ENCODE data around the gene SNX13. TPM values are rescaled to one million over a fixed set of nuclear protein-coding genes. Genes with fewer than 3 reads are reported as not detected.

SNX13 gene
- total and polyA plus RNA-seq, 2 donors (not counting 3 experiments of a cell fraction or from before 2014, with no cell fraction given) = 6.1 to 28.5 TPM

GRCh38 chr7:17917842-17918241 lies 22.5 kb downstream of the SNX13 start:
- ChIA-PET POLR2A (no interaction called here), CTCF (no interaction called here)
- Histone ChIP-seq H4K20me1 (replicated peaks; ENCODE audit: control insufficient read depth, extremely low read depth, insufficient read depth, low read length) (no peaks in the 10 kb centered on the region), H3K36me3 (ENCODE audit: control insufficient read depth in 2 of 2, extremely low read depth in 1 of 2, insufficient read depth in 2 of 2, low read length in 2 of 2) (no peaks in the 10 kb centered on the region), H3K4me3 (replicated peaks in 1 of 3; ENCODE audit: insufficient read depth in 1 of 3, low read depth in 1 of 3, low read length in 3 of 3) (no peak overlapping the region), H3K9me3 (replicated peaks; ENCODE audit: control insufficient read depth, insufficient read depth, low read length) (no peaks in the 10 kb centered on the region), H2AFZ (ENCODE audit: low read depth, low read length) (no peak overlapping the region), H3K27ac (ENCODE audit: insufficient read depth, low read depth, low read length) (no peak overlapping the region), H3K9ac (replicated peaks; ENCODE audit: extremely low read depth, insufficient read depth, low read length) (no peak overlapping the region), H3K4me2 (ENCODE audit: insufficient read depth, low read length) (no peak overlapping the region), H3K79me2 (ENCODE audit: control insufficient read depth, insufficient read depth, low read length) (peaks cover 67% of the 10 kb centered on the region), H3K4me1 (ENCODE audit: control insufficient read depth, extremely low read depth, insufficient read depth, low read length) (no peaks in the 10 kb centered on the region), H3K9me1 (replicated peaks; ENCODE audit: control insufficient read depth, extremely low read depth, insufficient read depth, low read length) (no peaks in the 10 kb centered on the region), H3K27me3 (ENCODE audit: control insufficient read depth in 2 of 2, insufficient read depth in 2 of 2, low read length in 2 of 2) (no peaks in the 10 kb centered on the region)
- intact Hi-C loops (cut with micrococcal nuclease) = no loop called here
- dilution Hi-C loops (cut with MboI; ENCODE audit: extremely low pct_ligation_motif_present, low sequenced_read_pairs) = no loop called here
- no peak for TF ChIP-seq POLR2A (IDR thresholded peaks at IDR 0.05; ENCODE audit: low read depth, low read length)
- TF ChIP-seq MYC (IDR thresholded peaks at IDR 0.05; ENCODE audit: low read depth, low read length) = no peak
- no peak for TF ChIP-seq FOS (IDR thresholded peaks at IDR 0.05; ENCODE audit: borderline replicate concordance, insufficient read depth, low read length)
- TF ChIP-seq GATA2 (IDR thresholded peaks at IDR 0.05; ENCODE audit: insufficient read depth, insufficient read length, low read depth, low read length) = no peak
- no peak for TF ChIP-seq CTCF (IDR thresholded peaks at IDR 0.05; ENCODE audit: extremely low read depth in 1 of 2, insufficient read depth in 1 of 2, low read depth in 1 of 2, low read length in 2 of 2)
- no peak for TF ChIP-seq JUN (IDR thresholded peaks at IDR 0.05; ENCODE audit: borderline replicate concordance, insufficient read depth, insufficient read length, low read depth)
- no peak for TF ChIP-seq EZH2 (IDR thresholded peaks at IDR 0.05; ENCODE audit: borderline replicate concordance, low read depth, low read length, severe bottlenecking)
- DNase-seq (ENCODE audit: low read depth, low spot score) = no peak
- no peak for FAIRE-seq
- BruUV-seq (replicated peaks) = no TSS peak

DNA sequence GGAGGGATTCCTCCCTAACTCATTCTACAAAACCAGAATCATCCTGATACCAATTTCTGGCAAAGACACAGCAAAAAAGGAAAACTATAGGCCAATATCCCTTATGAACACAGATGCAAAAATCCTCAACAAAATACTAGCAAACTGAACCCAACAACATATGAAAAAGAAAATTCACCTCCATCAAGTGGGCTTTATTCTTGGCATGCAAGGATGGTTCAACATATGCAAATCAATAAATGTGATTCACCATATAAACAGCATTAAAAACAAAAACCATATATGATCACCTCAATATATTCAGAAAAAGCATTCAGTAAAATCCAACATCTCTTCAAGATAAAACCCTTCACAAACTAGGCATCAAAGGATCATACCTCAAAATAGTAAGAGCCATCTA lies 23.5 kb downstream of the SNX13 start:
- BruUV-seq (replicated peaks) = no TSS peak
- TF ChIP-seq GATA2 (IDR thresholded peaks at IDR 0.05; ENCODE audit: insufficient read depth, insufficient read length, low read depth, low read length) (no peak), JUN (IDR thresholded peaks at IDR 0.05; ENCODE audit: borderline replicate concordance, insufficient read depth, insufficient read length, low read depth) (no peak), FOS (IDR thresholded peaks at IDR 0.05; ENCODE audit: borderline replicate concordance, insufficient read depth, low read length) (no peak), POLR2AphosphoS5 (IDR thresholded peaks at IDR 0.05; ENCODE audit: insufficient read depth, low read depth, low read length) (no peak), CTCF (IDR thresholded peaks at IDR 0.05; ENCODE audit: extremely low read depth in 1 of 2, insufficient read depth in 1 of 2, low read depth in 1 of 2, low read length in 2 of 2) (no peak), MYC (IDR thresholded peaks at IDR 0.05; ENCODE audit: low read depth, low read length) (no peak), POLR2A (IDR thresholded peaks at IDR 0.05; ENCODE audit: low read depth, low read length) (no peak), EZH2 (IDR thresholded peaks at IDR 0.05; ENCODE audit: borderline replicate concordance, low read depth, low read length, severe bottlenecking) (no peak)
- TF ChIP-seq, protein P1, sequence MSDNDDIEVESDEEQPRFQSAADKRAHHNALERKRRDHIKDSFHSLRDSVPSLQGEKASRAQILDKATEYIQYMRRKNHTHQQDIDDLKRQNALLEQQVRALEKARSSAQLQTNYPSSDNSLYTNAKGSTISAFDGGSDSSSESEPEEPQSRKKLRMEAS (IDR thresholded peaks at IDR 0.05; ENCODE audit: insufficient read depth, insufficient read length) = no peak
- dilution Hi-C loops (cut with MboI; ENCODE audit: extremely low pct_ligation_motif_present, low sequenced_read_pairs) = no loop called here

More for the DNA sequence above, 23.5 kb downstream of the SNX13 start:
- DNase-seq (ENCODE audit: low read depth, low spot score) (no peak), FAIRE-seq (no peak)
- ChIA-PET CTCF (no interaction called here), POLR2A (no interaction called here)
- no peak overlapping the region for H3K4me2 ChIP-seq (ENCODE audit: insufficient read depth, low read length)
- H3K9ac ChIP-seq (replicated peaks; ENCODE audit: extremely low read depth, insufficient read depth, low read length) = no peak overlapping the region
- peaks cover 69% of the 10 kb centered on the region for H3K79me2 ChIP-seq (ENCODE audit: control insufficient read depth, insufficient read depth, low read length)
- no peaks in the 10 kb centered on the region for H4K20me1 ChIP-seq (replicated peaks; ENCODE audit: control insufficient read depth, extremely low read depth, insufficient read depth, low read length)
- intact Hi-C loops (cut with micrococcal nuclease) = no loop called here
- H2AFZ ChIP-seq (ENCODE audit: low read depth, low read length) = no peak overlapping the region
- no peak overlapping the region for H3K27ac ChIP-seq (ENCODE audit: insufficient read depth, low read depth, low read length)
- H3K4me1 ChIP-seq (ENCODE audit: control insufficient read depth, extremely low read depth, insufficient read depth, low read length) = no peaks in the 10 kb centered on the region
- no peaks in the 10 kb centered on the region for H3K27me3 ChIP-seq (ENCODE audit: control insufficient read depth in 2 of 2, insufficient read depth in 2 of 2, low read length in 2 of 2)
- H3K36me3 ChIP-seq (ENCODE audit: control insufficient read depth in 2 of 2, extremely low read depth in 1 of 2, insufficient read depth in 2 of 2, low read length in 2 of 2) = no peaks in the 10 kb centered on the region
- no peak overlapping the region for H3K4me3 ChIP-seq (replicated peaks in 1 of 3; ENCODE audit: insufficient read depth in 1 of 3, low read depth in 1 of 3, low read length in 3 of 3)
- no peaks in the 10 kb centered on the region for H3K9me3 ChIP-seq (replicated peaks; ENCODE audit: control insufficient read depth, insufficient read depth, low read length)
- H3K9me1 ChIP-seq (replicated peaks; ENCODE audit: control insufficient read depth, extremely low read depth, insufficient read depth, low read length) = no peaks in the 10 kb centered on the region
